ENCODE results near the gene KPNA4. TPM values are rescaled to one million over a fixed set of nuclear protein-coding genes. Genes with fewer than 3 reads are reported as not detected.
"Not testable (repeated sequence)": the region's sequence is repeated elsewhere in the genome, so short reads cannot be mapped to it uniquely, and the experiment has no call there.

KPNA4 gene
- total RNA-seq, 1 donor from 2014 or later = 61.6 TPM

DNA sequence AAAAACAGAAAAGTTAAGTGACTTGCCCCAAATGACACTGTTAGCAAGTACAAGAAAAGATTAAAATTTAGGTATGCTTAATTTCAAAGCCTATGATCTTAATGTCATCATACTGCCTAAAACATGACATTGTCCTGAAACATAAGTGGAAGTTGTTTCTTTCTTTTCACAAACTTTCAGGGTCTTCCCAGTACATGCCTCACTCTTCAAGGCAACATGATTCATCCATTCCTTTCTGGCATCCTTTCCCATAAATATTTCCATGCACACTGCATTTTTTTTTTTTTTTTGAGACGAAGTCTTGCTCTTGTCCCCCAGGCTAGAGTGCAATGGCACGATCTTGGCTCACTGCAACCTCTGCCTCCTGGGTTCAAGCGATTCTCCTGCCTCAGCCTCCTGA is 42.5 kb upstream of the KPNA4 start:
- DNase-seq (no peak), ATAC-seq (no peak)
- no peak overlapping the region for H3K4me3 ChIP-seq
- no peaks in the 10 kb centered on the region for H3K36me3 ChIP-seq
- intact Hi-C loops (cut with DNase I) = no loop called here
- no peaks in the 10 kb centered on the region for H3K4me1 ChIP-seq
- no peaks in the 10 kb centered on the region for H3K27me3 ChIP-seq (ENCODE audit: low read depth)
- H3K9me3 ChIP-seq = no peaks in the 10 kb centered on the region
- H3K27ac ChIP-seq = no peak overlapping the region
- no peak for TF ChIP-seq CTCF (IDR thresholded peaks at IDR 0.05)

- Histone ChIP-seq H3K27ac (no peak overlapping the region), H3K9me3 (no peaks in the 10 kb centered on the region), H3K4me1 (no peaks in the 10 kb centered on the region), H3K27me3 (ENCODE audit: low read depth) (no peaks in the 10 kb centered on the region), H3K4me3 (no peak overlapping the region), H3K36me3 (no peaks in the 10 kb centered on the region)
- intact Hi-C loops (cut with DNase I) = no loop called here
- DNase-seq (no peak), ATAC-seq (no peak)
- TF ChIP-seq CTCF (IDR thresholded peaks at IDR 0.05) = no peak
These were observed 39.9 kb upstream of the KPNA4 start for GRCh38 chr3:160605315-160605714.

DNA sequence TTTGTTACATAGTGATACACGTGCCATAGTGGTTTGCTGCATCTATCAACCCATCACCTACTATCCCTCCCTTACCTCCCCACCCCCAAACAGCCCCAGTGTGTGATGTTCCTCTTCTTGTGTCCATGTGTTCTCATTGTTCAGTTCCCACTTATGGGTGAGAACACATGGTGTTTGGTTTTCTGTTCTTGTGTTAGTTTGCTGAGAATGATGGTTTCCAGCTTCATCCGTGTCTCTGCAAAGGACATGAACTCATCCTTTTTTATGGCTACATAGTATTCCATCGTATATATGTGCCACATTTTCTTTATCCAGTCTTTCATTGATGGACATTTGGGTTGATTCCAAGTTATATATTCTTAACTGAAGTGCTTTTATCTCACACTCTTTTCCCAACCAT is 38.5 kb upstream of the KPNA4 start:
- H3K36me3 ChIP-seq; ATAC-seq; H3K4me3 ChIP-seq; DNase-seq; H3K4me1 ChIP-seq; H3K27ac ChIP-seq; intact Hi-C loops (cut with DNase I); H3K9me3 ChIP-seq; H3K27me3 ChIP-seq (ENCODE audit: low read depth): not testable (repeated sequence)

DNA sequence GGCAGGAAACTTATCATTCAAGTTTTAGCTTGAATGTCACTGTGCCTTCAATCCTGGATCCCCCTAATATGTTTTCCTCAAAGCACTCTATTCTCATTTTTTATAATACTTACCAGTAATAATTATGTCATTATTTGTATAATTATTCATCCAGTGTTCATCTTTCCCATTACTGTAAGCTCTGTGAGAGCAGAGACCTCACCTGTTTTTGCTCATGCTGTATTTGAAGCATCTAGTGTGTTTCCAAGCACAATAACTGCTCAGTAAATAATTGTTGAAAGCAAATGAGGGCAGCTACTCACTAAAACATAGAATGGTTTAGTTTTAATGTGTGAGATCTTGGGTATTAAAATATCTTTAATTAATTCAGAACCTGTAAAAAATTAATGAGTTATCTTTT is 36.9 kb upstream of the KPNA4 start:
- no peaks in the 10 kb centered on the region for H3K9me3 ChIP-seq
- ATAC-seq (no peak), DNase-seq (no peak)
- no peaks in the 10 kb centered on the region for H3K36me3 ChIP-seq
- TF ChIP-seq CTCF (IDR thresholded peaks at IDR 0.05) = no peak
- no peak overlapping the region for H3K4me3 ChIP-seq
- no peak overlapping the region for H3K27ac ChIP-seq
- H3K27me3 ChIP-seq (ENCODE audit: low read depth) = no peaks in the 10 kb centered on the region
- no peaks in the 10 kb centered on the region for H3K4me1 ChIP-seq
- intact Hi-C loops (cut with DNase I) = no loop called here

GRCh38 chr3:160601288-160601687 is 35.9 kb upstream of the KPNA4 start:
- TF ChIP-seq CTCF (IDR thresholded peaks at IDR 0.05) = no peak
- Histone ChIP-seq H3K4me3 (no peak overlapping the region), H3K27me3 (ENCODE audit: low read depth) (no peaks in the 10 kb centered on the region), H3K27ac (no peak overlapping the region), H3K9me3 (no peaks in the 10 kb centered on the region), H3K4me1 (no peaks in the 10 kb centered on the region), H3K36me3 (no peaks in the 10 kb centered on the region)
- intact Hi-C loops (cut with DNase I) = no loop called here
- ATAC-seq = no peak
- DNase-seq = no peak

DNA sequence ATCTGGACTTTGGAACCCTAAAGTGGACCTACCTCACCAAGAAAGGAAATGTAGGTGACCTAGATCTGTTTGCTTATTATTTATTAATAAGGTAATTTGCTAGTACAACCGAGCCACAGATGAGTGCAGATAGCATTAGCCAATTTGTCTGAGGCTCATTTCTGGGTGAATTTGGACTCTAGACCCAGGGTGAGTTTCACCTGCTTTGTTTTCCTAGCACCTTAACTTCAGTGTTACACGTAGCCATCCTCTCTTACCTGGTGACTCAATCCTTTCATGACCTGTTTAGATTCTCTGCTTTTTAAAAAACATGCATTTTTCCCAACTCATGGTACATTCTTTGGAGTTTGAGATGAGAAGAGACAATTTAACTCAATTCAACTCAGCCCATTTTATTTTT is 33.5 kb upstream of the KPNA4 start:
- Histone ChIP-seq H3K9me3 (no peaks in the 10 kb centered on the region), H3K27ac (no peak overlapping the region), H3K36me3 (no peaks in the 10 kb centered on the region), H3K4me1 (no peaks in the 10 kb centered on the region), H3K4me3 (no peak overlapping the region), H3K27me3 (ENCODE audit: low read depth) (no peaks in the 10 kb centered on the region)
- DNase-seq (no peak), ATAC-seq (no peak)
- intact Hi-C loops (cut with DNase I) = no loop called here
- no peak for TF ChIP-seq CTCF (IDR thresholded peaks at IDR 0.05)

Data from lower lobe of right lung (tissue), 2 donors.